ENCODE measurements around the gene TMC1. TPM values are rescaled to one million over a fixed set of nuclear protein-coding genes. Genes with fewer than 3 reads are reported as not detected.

TMC1 gene
- total RNA-seq, 1 donor from 2014 or later = not detected

- H3K4me1 Mint-ChIP-seq = peaks cover 8% of the 10 kb centered on the region
- peaks cover 2% of the 10 kb centered on the region for H3K9me3 Mint-ChIP-seq
- peak overlapping the region; percentile 63 for H3K27ac Mint-ChIP-seq
- Histone ChIP-seq H3K4me3 (no peak overlapping the region), H3K36me3 (no peaks in the 10 kb centered on the region), H4K20me1 (ENCODE audit: low read depth) (no peaks in the 10 kb centered on the region), H3K27ac (no peak overlapping the region), H3F3A (ENCODE audit: low read depth) (no peaks in the 10 kb centered on the region), H3K4me1 (no peaks in the 10 kb centered on the region), H2AFZ (replicated peaks) (no peak overlapping the region), H3K27me3 (no peaks in the 10 kb centered on the region), H3K79me2 (ENCODE audit: low read depth) (no peaks in the 10 kb centered on the region), H3K9ac (no peak overlapping the region), H3K9me3 (ENCODE audit: low read depth) (no peaks in the 10 kb centered on the region), H3K4me2 (no peak overlapping the region)
- no peaks in the 10 kb centered on the region for H3K27me3 Mint-ChIP-seq (ENCODE audit: insufficient read depth, low read depth)
- H3K4me3 Mint-ChIP-seq = no peak overlapping the region
- TF ChIP-seq EZH2phosphoT487 (IDR thresholded peaks at IDR 0.05) (no peak), EZH2 (IDR thresholded peaks at IDR 0.05) (no peak), CTCF (IDR thresholded peaks at IDR 0.05) (no peak)
- DNase-seq (ENCODE audit: low spot score) = no peak
- H3K36me3 Mint-ChIP-seq = no peaks in the 10 kb centered on the region
Measured at GRCh38 chr9:72814083-72814597, 292.7 kb downstream of the TMC1 start.

- Mint-ChIP-seq H3K9me3 (peaks cover 2% of the 10 kb centered on the region), H3K4me3 (no peak overlapping the region), H3K4me1 (peaks cover 8% of the 10 kb centered on the region), H3K36me3 (no peaks in the 10 kb centered on the region), H3K27me3 (ENCODE audit: insufficient read depth, low read depth) (no peaks in the 10 kb centered on the region), H3K27ac (no peak overlapping the region)
- Histone ChIP-seq H3K4me1 (no peaks in the 10 kb centered on the region), H3K79me2 (ENCODE audit: low read depth) (no peaks in the 10 kb centered on the region), H2AFZ (replicated peaks) (no peak overlapping the region), H4K20me1 (ENCODE audit: low read depth) (no peaks in the 10 kb centered on the region), H3K27me3 (no peaks in the 10 kb centered on the region), H3F3A (ENCODE audit: low read depth) (no peaks in the 10 kb centered on the region), H3K4me3 (no peak overlapping the region), H3K27ac (no peak overlapping the region), H3K9ac (no peak overlapping the region), H3K9me3 (ENCODE audit: low read depth) (no peaks in the 10 kb centered on the region), H3K36me3 (no peaks in the 10 kb centered on the region), H3K4me2 (no peak overlapping the region)
- DNase-seq (ENCODE audit: low spot score) = no peak
- TF ChIP-seq EZH2phosphoT487 (IDR thresholded peaks at IDR 0.05) (no peak), CTCF (IDR thresholded peaks at IDR 0.05) (no peak), EZH2 (IDR thresholded peaks at IDR 0.05) (no peak)
Measured at GRCh38 chr9:72816666-72817065, 295.3 kb downstream of the TMC1 start.

- H3K4me2 ChIP-seq = no peak overlapping the region
- H3K36me3 ChIP-seq = no peaks in the 10 kb centered on the region
- H3F3A ChIP-seq (ENCODE audit: low read depth) = no peaks in the 10 kb centered on the region
- H3K27ac ChIP-seq = no peak overlapping the region
- H3K4me1 ChIP-seq = no peaks in the 10 kb centered on the region
- Mint-ChIP-seq H3K27me3 (ENCODE audit: insufficient read depth, low read depth) (no peaks in the 10 kb centered on the region), H3K4me3 (no peak overlapping the region), H3K9me3 (peaks cover 2% of the 10 kb centered on the region), H3K36me3 (no peaks in the 10 kb centered on the region), H3K27ac (no peak overlapping the region), H3K4me1 (peaks cover 13% of the 10 kb centered on the region)
- no peaks in the 10 kb centered on the region for H3K9me3 ChIP-seq (ENCODE audit: low read depth)
- no peaks in the 10 kb centered on the region for H4K20me1 ChIP-seq (ENCODE audit: low read depth)
- H3K4me3 ChIP-seq = no peak overlapping the region
- H3K79me2 ChIP-seq (ENCODE audit: low read depth) = no peaks in the 10 kb centered on the region
- TF ChIP-seq CTCF (IDR thresholded peaks at IDR 0.05) (no peak), EZH2phosphoT487 (IDR thresholded peaks at IDR 0.05) (no peak), EZH2 (IDR thresholded peaks at IDR 0.05) (no peak)
- no peak overlapping the region for H2AFZ ChIP-seq (replicated peaks)
- H3K27me3 ChIP-seq = no peaks in the 10 kb centered on the region
- no peak for DNase-seq (ENCODE audit: low spot score)
- H3K9ac ChIP-seq = no peak overlapping the region
Measured at GRCh38 chr9:72817413-72817812, 296.0 kb downstream of the TMC1 start.

Data from neural progenitor cell (in vitro differentiated cells).